GM10266 (cell line): Measurements from ENCODE around the gene IGSF8.

Experiments
- DNase-seq: peaks from one replicate; pipeline ENCODE4 v3.0.0; 2012; ENCODE audit errors: extremely low spot score
- CTCF ChIP-seq: IDR thresholded peaks from 2 replicates; pipeline ENCODE4 v1.5.1; 2012; ENCODE audit warnings: mild to moderate bottlenecking, low read depth; ENCODE audit not compliant: control insufficient read depth, insufficient read depth; ENCODE audit errors: missing control alignments

The IGSF8 gene

GRCh38 chr1:160130939-160131338 lies 32.5 kb upstream of the IGSF8 start:
- no peak for DNase-seq
- TF ChIP-seq CTCF: no peak

- TF ChIP-seq CTCF: no peak
- DNase-seq: no peak
Observed at GRCh38 chr1:160130486-160130885, 32.1 kb upstream of the IGSF8 start.

- DNase-seq: no peak
- TF ChIP-seq CTCF: no peak
Observed at GRCh38 chr1:160129966-160130365, 31.5 kb upstream of the IGSF8 start.

- DNase-seq: no peak
- no peak for TF ChIP-seq CTCF
Observed at GRCh38 chr1:160129558-160129957, 31.1 kb upstream of the IGSF8 start.

GRCh38 chr1:160129046-160129445 lies 30.6 kb upstream of the IGSF8 start:
- no peak for TF ChIP-seq CTCF
- no peak for DNase-seq

GRCh38 chr1:160128636-160129035 lies 30.2 kb upstream of the IGSF8 start:
- DNase-seq: no peak
- no peak for TF ChIP-seq CTCF

- DNase-seq: no peak
Observed at GRCh38 chr1:160127865-160128523, 29.6 kb upstream of the IGSF8 start.

More at GRCh38 chr1:160127865-160128523, 29.6 kb upstream of the IGSF8 start:
- TF ChIP-seq CTCF: no peak
